GM21717 (cell line): Measurements from ENCODE around the gene GPRC5B.

Source experiments
- ATAC-seq: cut with Tn5 transposase; IDR thresholded peaks from one replicate; pipeline ENCODE4 v1.9.1; 2021; ENCODE audit warnings: mild to moderate bottlenecking, moderate library complexity; ENCODE audit not compliant: unreplicated experiment

The GPRC5B gene

GRCh38 chr16:19846436-19846835, 38.2 kb downstream of the GPRC5B start:
- no peak for ATAC-seq

GRCh38 chr16:19844945-19845641, 39.6 kb downstream of the GPRC5B start:
- no peak for ATAC-seq

GRCh38 chr16:19843371-19843770, 41.3 kb downstream of the GPRC5B start:
- ATAC-seq = no peak

GRCh38 chr16:19842426-19843157, 42.1 kb downstream of the GPRC5B start:
- no peak for ATAC-seq

- ATAC-seq = no peak
Observed at GRCh38 chr16:19841184-19841583, 43.5 kb downstream of the GPRC5B start.

- ATAC-seq = no peak
Observed at GRCh38 chr16:19840524-19841110, 44.0 kb downstream of the GPRC5B start.

GRCh38 chr16:19837984-19838707, 46.5 kb downstream of the GPRC5B start:
- ATAC-seq = no peak

GRCh38 chr16:19837331-19837980, 47.2 kb downstream of the GPRC5B start:
- ATAC-seq = no peak

- ATAC-seq = no peak
Observed at GRCh38 chr16:19835968-19836421, 48.7 kb downstream of the GPRC5B start.

GRCh38 chr16:19835196-19835595, 49.5 kb downstream of the GPRC5B start:
- ATAC-seq = no peak

GRCh38 chr16:19833581-19833980, 51.1 kb downstream of the GPRC5B start:
- ATAC-seq = no peak

- ATAC-seq = no peak
Observed at GRCh38 chr16:19833176-19833575, 51.5 kb downstream of the GPRC5B start.

- no peak for ATAC-seq
Observed at GRCh38 chr16:19831678-19832077, 53.0 kb downstream of the GPRC5B start.

- ATAC-seq = no peak
Observed at GRCh38 chr16:19830902-19831560, 53.6 kb downstream of the GPRC5B start.

- ATAC-seq = no peak
Observed at GRCh38 chr16:19829844-19830692, 54.6 kb downstream of the GPRC5B start.

- ATAC-seq = no peak
Observed at GRCh38 chr16:19824216-19824615, 60.4 kb downstream of the GPRC5B start.

- no peak for ATAC-seq
Observed at GRCh38 chr16:19823322-19823721, 61.3 kb downstream of the GPRC5B start.

GRCh38 chr16:19822533-19822932, 62.1 kb downstream of the GPRC5B start:
- no peak for ATAC-seq

- no peak for ATAC-seq
Observed at GRCh38 chr16:19817875-19818274, 66.8 kb downstream of the GPRC5B start.
